BE2C (cell line): ENCODE results near the gene HIBCH.
"Not testable (repeated sequence)": the region's sequence is repeated elsewhere in the genome, so short reads cannot be mapped to it uniquely, and the experiment has no call there.

Experiments
- DNase-seq: peaks from one replicate; pipeline ENCODE4 v3.0.0-alpha.2; 2020
- H3K27me3 ChIP-seq: fragments of 250-450 bp; sonication (Bioruptor Pico); 2 replicates; pipeline ENCODE4 v1.5.1; 2020; ENCODE audit warnings: mild to moderate bottlenecking
- H3K36me3 ChIP-seq: fragments of 250-450 bp; sonication (Bioruptor Pico); 2 replicates; pipeline ENCODE4 v1.5.1; 2020; ENCODE audit warnings: mild to moderate bottlenecking
- H3K4me1 ChIP-seq: fragments of 250-450 bp; sonication (Bioruptor Pico); 2 replicates; pipeline ENCODE4 v1.5.1; 2020
- H3K4me3 ChIP-seq: 2 replicates; pipeline ENCODE4 v1.5.1; 2011; ENCODE audit warnings: low read depth, low read length
- H3K9me3 ChIP-seq: fragments of 250-450 bp; sonication (Bioruptor Pico); 2 replicates; pipeline ENCODE4 v1.5.1; 2020
- TF ChIP-seq, protein P1 (sequence below): IDR thresholded peaks from 2 replicates; pipeline ENCODE4 v1.5.1; 2012; ENCODE audit warnings: mild to moderate bottlenecking, low read depth, low read length

HIBCH gene

DNA sequence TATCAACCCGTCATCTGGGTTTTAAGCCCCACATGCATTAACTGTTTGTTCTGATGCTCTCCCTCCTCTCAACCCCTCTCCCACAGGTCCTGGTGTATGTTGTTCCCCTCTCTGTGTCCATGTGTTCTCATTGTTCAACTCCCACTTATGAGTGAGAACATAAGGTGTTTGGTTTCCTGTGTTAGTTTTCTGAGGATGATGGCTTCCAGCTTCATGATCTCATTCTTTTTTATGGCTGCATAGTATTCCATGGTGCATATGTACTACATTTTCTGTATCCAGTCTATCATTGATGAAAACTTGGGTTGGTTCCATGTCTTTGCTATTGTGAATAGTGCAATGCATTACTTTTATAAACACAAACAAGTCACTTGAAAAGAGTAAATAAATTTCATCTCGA, 16.8 kb upstream of the HIBCH start:
- Histone ChIP-seq H3K27me3 (no peaks in the 10 kb centered on the region), H3K4me3 (no peak overlapping the region), H3K36me3 (no peaks in the 10 kb centered on the region), H3K4me1 (no peaks in the 10 kb centered on the region; the same call in 1 of the 2 replicates), H3K9me3 (no peaks in the 10 kb centered on the region)
- no peak for DNase-seq
- TF ChIP-seq, protein P1, sequence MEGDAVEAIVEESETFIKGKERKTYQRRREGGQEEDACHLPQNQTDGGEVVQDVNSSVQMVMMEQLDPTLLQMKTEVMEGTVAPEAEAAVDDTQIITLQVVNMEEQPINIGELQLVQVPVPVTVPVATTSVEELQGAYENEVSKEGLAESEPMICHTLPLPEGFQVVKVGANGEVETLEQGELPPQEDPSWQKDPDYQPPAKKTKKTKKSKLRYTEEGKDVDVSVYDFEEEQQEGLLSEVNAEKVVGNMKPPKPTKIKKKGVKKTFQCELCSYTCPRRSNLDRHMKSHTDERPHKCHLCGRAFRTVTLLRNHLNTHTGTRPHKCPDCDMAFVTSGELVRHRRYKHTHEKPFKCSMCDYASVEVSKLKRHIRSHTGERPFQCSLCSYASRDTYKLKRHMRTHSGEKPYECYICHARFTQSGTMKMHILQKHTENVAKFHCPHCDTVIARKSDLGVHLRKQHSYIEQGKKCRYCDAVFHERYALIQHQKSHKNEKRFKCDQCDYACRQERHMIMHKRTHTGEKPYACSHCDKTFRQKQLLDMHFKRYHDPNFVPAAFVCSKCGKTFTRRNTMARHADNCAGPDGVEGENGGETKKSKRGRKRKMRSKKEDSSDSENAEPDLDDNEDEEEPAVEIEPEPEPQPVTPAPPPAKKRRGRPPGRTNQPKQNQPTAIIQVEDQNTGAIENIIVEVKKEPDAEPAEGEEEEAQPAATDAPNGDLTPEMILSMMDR = no peak

DNA sequence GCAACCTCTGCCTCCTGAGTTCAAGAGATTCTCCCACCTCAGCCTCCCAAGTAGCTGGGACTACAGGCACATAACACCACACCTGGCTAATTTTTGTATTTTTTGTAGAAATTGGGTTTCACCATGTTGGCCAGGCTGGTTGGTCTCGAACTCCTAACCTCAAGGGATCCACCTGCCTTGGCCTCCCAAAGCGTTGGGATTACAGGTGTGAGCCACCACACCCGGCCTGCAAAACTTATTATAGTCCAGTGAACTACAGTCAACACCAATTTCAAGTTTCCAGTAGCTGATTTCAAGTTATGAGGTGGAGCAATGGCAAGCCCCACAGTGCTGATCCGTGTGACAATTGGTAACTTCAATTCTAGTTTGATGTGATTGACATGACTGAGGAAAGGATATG, 16.0 kb upstream of the HIBCH start:
- H3K4me1 ChIP-seq, H3K9me3 ChIP-seq, DNase-seq, H3K36me3 ChIP-seq, H3K27me3 ChIP-seq, H3K4me3 ChIP-seq: not testable (repeated sequence)

DNA sequence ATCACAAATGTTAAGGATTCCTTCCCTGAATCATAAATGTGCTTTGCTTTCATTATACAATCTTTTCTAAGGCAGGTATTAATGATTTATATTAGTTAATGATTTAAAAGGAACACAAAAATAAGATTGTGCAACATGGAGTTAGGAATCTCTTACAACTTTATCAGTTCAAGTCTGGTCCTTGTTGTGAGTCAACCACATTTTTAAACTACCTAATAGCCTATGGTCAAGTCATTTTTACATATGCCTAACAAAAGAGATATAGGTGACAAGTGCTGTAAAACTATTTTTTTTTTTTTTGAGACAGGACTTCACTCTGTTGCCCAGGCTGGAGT, 15.6 kb upstream of the HIBCH start:
- no peak for DNase-seq
- no peak overlapping the region for H3K4me3 ChIP-seq
- no peaks in the 10 kb centered on the region; the same call in 1 of the 2 replicates for H3K4me1 ChIP-seq
- TF ChIP-seq, protein P1 = no peak
- no peaks in the 10 kb centered on the region for H3K9me3 ChIP-seq
- H3K27me3 ChIP-seq = no peaks in the 10 kb centered on the region
- H3K36me3 ChIP-seq = no peaks in the 10 kb centered on the region

DNA sequence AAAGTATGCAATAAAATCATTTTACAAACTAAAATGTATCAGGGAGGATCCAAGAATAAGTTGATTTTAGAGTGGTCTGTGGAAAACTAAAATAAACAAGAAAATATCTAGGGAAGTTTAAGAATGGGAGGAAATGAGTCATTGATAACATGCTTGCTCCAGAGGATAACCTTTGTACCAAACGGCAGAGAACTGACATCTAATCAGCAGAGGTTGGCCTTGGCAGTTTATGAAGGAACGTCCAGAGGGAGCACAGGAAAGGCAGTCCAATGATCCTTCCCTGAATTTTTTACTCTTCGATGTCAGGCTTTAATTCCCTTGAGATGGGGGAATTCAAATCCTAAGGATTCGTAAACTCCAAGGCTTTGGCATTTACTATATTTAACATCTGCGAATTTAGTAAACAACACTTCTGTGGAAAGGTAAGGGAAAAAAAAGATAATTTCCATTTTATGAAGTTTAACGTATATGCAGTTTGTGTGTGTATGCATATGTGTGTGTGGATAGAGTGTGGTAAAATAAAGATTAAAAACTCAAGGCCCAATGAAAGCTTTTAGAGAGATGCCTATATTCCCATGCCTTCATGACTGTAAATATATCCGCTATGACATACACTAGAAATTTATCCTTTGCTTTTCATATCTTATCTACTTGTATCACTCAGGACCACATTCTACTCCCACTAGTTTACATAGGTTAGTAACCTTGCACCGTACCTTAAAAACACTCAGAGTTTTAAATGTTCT, 15.0 kb upstream of the HIBCH start:
- Histone ChIP-seq H3K27me3 (no peaks in the 10 kb centered on the region), H3K36me3 (no peaks in the 10 kb centered on the region), H3K4me1 (no peaks in the 10 kb centered on the region; the same call in 1 of the 2 replicates), H3K4me3 (no peak overlapping the region), H3K9me3 (no peaks in the 10 kb centered on the region)
- DNase-seq = no peak
- TF ChIP-seq, protein P1 = no peak

DNA sequence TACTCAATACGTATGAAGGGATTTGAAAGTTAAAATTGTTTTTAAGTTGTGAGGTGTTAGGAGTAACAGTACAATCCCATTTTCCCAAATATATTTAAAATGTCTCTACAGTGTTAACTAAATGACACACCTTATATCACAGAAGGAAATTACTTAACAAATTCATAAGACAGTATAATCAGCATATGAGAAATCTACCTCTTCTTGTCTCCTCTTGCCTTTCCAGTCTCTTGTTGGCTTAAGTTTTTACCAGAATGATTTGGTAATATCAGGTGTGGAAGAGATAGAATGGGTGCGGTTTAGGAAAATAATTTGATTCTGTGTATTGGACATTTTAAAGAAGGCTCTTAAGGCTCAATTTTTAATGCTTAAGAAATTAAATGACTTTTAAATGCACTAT, 14.3 kb upstream of the HIBCH start:
- DNase-seq = no peak
- TF ChIP-seq, protein P1 = no peak
- H3K9me3 ChIP-seq = no peaks in the 10 kb centered on the region
- no peaks in the 10 kb centered on the region for H3K27me3 ChIP-seq
- H3K4me3 ChIP-seq = no peak overlapping the region
- no peaks in the 10 kb centered on the region for H3K36me3 ChIP-seq
- H3K4me1 ChIP-seq = no peaks in the 10 kb centered on the region; the same call in 1 of the 2 replicates

DNA sequence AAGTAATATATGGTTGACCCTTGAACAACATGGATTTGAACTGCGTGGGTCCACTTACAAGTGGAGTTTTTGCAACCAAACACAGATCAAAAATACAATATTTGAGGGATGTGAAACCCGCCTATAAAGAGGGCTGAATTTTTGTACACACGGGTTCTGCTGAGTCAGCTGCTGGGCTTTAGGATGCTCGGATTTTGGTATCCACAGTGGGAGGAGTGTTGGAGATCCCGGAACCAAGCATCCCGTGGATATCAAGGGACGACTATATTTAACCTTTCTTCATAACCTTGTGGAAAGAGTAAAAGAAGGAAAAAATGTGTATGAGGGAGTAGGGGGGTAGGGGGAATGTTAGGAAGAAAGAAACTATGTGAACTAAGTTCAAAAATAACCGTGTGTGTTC, 13.8 kb upstream of the HIBCH start:
- H3K36me3 ChIP-seq = no peaks in the 10 kb centered on the region
- H3K27me3 ChIP-seq = no peaks in the 10 kb centered on the region
- DNase-seq = no peak
- no peaks in the 10 kb centered on the region; the same call in 1 of the 2 replicates for H3K4me1 ChIP-seq
- no peak overlapping the region for H3K4me3 ChIP-seq
- TF ChIP-seq, protein P1 = no peak
- H3K9me3 ChIP-seq = no peaks in the 10 kb centered on the region
